NCI-H1092 treated with DMSO at 0.1 percent for 48 hours (cell line): Measurements from ENCODE around the gene LRRC28.
A peak's percentile ranks its signal among the peaks of the same experiment; 100 is the strongest.

Source experiments
- DNase-seq: peaks from one replicate; lab custom pipeline; 2025; lab: John Stamatoyannopoulos, UW

The LRRC28 gene

GRCh38 chr15:99435113-99435695 lies 183.9 kb downstream of the LRRC28 start:
- DNase-seq: peak; percentile 9

GRCh38 chr15:99435877-99436541 lies 184.7 kb downstream of the LRRC28 start:
- DNase-seq: no peak

- DNase-seq: no peak
Observed at GRCh38 chr15:99436542-99437314, 185.4 kb downstream of the LRRC28 start.

GRCh38 chr15:99437315-99438223 lies 186.3 kb downstream of the LRRC28 start:
- DNase-seq: no peak

GRCh38 chr15:99438224-99438585 lies 186.9 kb downstream of the LRRC28 start:
- DNase-seq: no peak

- DNase-seq: no peak
Observed at GRCh38 chr15:99438691-99439523, 187.6 kb downstream of the LRRC28 start.

- no peak for DNase-seq
Observed at GRCh38 chr15:99439524-99439835, 188.2 kb downstream of the LRRC28 start.

- DNase-seq: no peak
Observed at GRCh38 chr15:99440029-99440428, 188.7 kb downstream of the LRRC28 start.
